CD14-positive monocyte (primary cell): ENCODE results near the gene OSBPL1A. TPM values are rescaled to one million over a fixed set of nuclear protein-coding genes. Genes with fewer than 3 reads are reported as not detected.

Source experiments
- DNase-seq, 3 donors: peaks; one replicate each; pipeline ENCODE4 v3.0.0-alpha.2; 2011 to 2022
- H2AFZ ChIP-seq: 2 replicates; pipeline ENCODE4 v1.6.0; 2012; ENCODE audit warnings: mild to moderate bottlenecking, low read depth, low read length, inconsistent platforms; ENCODE audit not compliant: insufficient read depth, poor library complexity, severe bottlenecking
- H3K27ac ChIP-seq, 2 donors: 1 replicate in 1 of 2; 2 replicates in 1 of 2; pipeline ENCODE4 v1.5.1; 2012 to 2013; ENCODE audit warnings: low read length in 2 of 2, control low read depth in 1 of 2, inconsistent platforms in 1 of 2, low read depth in 1 of 2, mild to moderate bottlenecking in 1 of 2
- H3K27me3 ChIP-seq, 2 donors: one replicate each; pipeline versions ENCODE4 v1.6.0 to v1.6.1; 2011 to 2013; ENCODE audit warnings: low read length in 2 of 2; ENCODE audit not compliant: control insufficient read depth in 2 of 2, insufficient read depth in 2 of 2
- H3K36me3 ChIP-seq, 2 donors: replicated peaks in 1 of 2; 1 replicate in 1 of 2; 2 replicates in 1 of 2; pipeline versions ENCODE4 v1.5.1 to v1.6.1; 2012 to 2013; ENCODE audit warnings: low read length in 2 of 2, control low read depth in 1 of 2, inconsistent platforms in 1 of 2, mild to moderate bottlenecking in 1 of 2; ENCODE audit not compliant: insufficient read depth in 2 of 2, control insufficient read depth in 1 of 2
- H3K4me1 ChIP-seq, 2 donors: 1 replicate in 1 of 2; 2 replicates in 1 of 2; pipeline versions ENCODE4 v1.5.1 to v1.6.1; 2012 to 2013; ENCODE audit warnings: low read length in 2 of 2, control low read depth in 1 of 2, inconsistent platforms in 1 of 2, mild to moderate bottlenecking in 1 of 2, moderate library complexity in 1 of 2; ENCODE audit not compliant: insufficient read depth in 2 of 2, control insufficient read depth in 1 of 2
- H3K4me2 ChIP-seq: replicated peaks from 2 replicates; pipeline ENCODE3; 2012; ENCODE audit warnings: low read length, moderate library complexity, mild to moderate bottlenecking; ENCODE audit not compliant: poor library complexity, severe bottlenecking; ENCODE audit errors: extremely low read depth
- H3K4me3 ChIP-seq, 3 experiments: fragments of 200-600 bp in 1 of 3; sonication (generic) in 1 of 3; replicated peaks in 1 of 3; 1 replicate in 2 of 3; 2 replicates in 1 of 3; pipeline ENCODE4 v1.5.1; 2011 to 2013; ENCODE audit warnings: low read length in 3 of 3, mild to moderate bottlenecking in 3 of 3, control low read depth in 2 of 3, low read depth in 2 of 3, inconsistent platforms in 1 of 3, moderate library complexity in 1 of 3
- H3K79me2 ChIP-seq: 2 replicates; pipeline ENCODE4 v1.6.0; 2012; ENCODE audit warnings: mild to moderate bottlenecking, control low read depth, inconsistent platforms, low read length, moderate library complexity; ENCODE audit not compliant: insufficient read depth
- H3K9ac ChIP-seq: 2 replicates; pipeline ENCODE4 v1.6.0; 2017; ENCODE audit warnings: low read length, mild to moderate bottlenecking; ENCODE audit not compliant: insufficient read depth, poor library complexity, severe bottlenecking
- H3K9me3 ChIP-seq, 2 donors: replicated peaks in 1 of 2; 1 replicate in 1 of 2; 2 replicates in 1 of 2; pipeline versions ENCODE4 v1.5.1 to v1.6.1; 2012 to 2013; ENCODE audit warnings: low read length in 2 of 2, control low read depth in 1 of 2; ENCODE audit not compliant: control insufficient read depth in 1 of 2, insufficient read depth in 1 of 2
- H4K20me1 ChIP-seq: 2 replicates; pipeline ENCODE4 v1.6.0; 2012; ENCODE audit warnings: mild to moderate bottlenecking, low read length, control low read depth, moderate library complexity; ENCODE audit not compliant: insufficient read depth
- H3K27ac Mint-ChIP-seq, 7 donors: one replicate each; pipeline ENCODE4 v1.8.0; 2020; ENCODE audit warnings: mild to moderate bottlenecking in 7 of 7, mixed read lengths in 7 of 7, moderate library complexity in 6 of 7, inconsistent platforms in 2 of 7
- H3K27me3 Mint-ChIP-seq, 3 donors: one replicate each; pipeline ENCODE4 v1.8.0; 2021 to 2022; ENCODE audit warnings: low read depth in 3 of 3, mild to moderate bottlenecking in 3 of 3, mixed read lengths in 3 of 3, moderate library complexity in 3 of 3, inconsistent platforms in 1 of 3
- H3K36me3 Mint-ChIP-seq, 2 donors: one replicate each; pipeline ENCODE4 v1.8.0; 2020; ENCODE audit warnings: mixed read lengths in 2 of 2, inconsistent platforms in 1 of 2, mild to moderate bottlenecking in 1 of 2
- H3K4me1 Mint-ChIP-seq: one replicate; pipeline ENCODE4 v1.8.0; 2020; ENCODE audit warnings: mild to moderate bottlenecking, mixed read lengths
- H3K4me3 Mint-ChIP-seq, 2 donors: one replicate each; pipeline ENCODE4 v1.8.0; 2020; ENCODE audit warnings: mild to moderate bottlenecking in 2 of 2, mixed read lengths in 2 of 2, moderate library complexity in 1 of 2
- H3K9me3 Mint-ChIP-seq, 7 donors: one replicate each; pipeline ENCODE4 v1.8.0; 2020 to 2022; ENCODE audit warnings: mixed read lengths in 7 of 7, mild to moderate bottlenecking in 6 of 7, moderate library complexity in 6 of 7, inconsistent platforms in 2 of 7
- CTCF ChIP-seq: fragments of 200-600 bp; IDR thresholded peaks from one replicate; pipeline ENCODE4 v1.8.0; 2022; ENCODE audit warnings: antibody characterized with exemption, mild to moderate bottlenecking
- WGBS: methylation state at CpG from one replicate; pipeline ENCODE4 v1.1.5; 2013; ENCODE audit warnings: missing lambda C conversion rate; ENCODE audit not compliant: insufficient coverage; 5-methylcytosine and 5-hydroxymethylcytosine counted together
- intact Hi-C, 2 donors: fragments of 100-400 bp; cut with micrococcal nuclease; formaldehyde crosslinking; loops; one replicate each; pipeline versions ENCODE4 v1.15.0 to v1.15.1; 2023
- polyA plus RNA-seq, 3 donors: library from polyadenylated mRNA; depleted of rRNA in 1 of 3; unstranded in 2 of 3; stranded (reverse) in 1 of 3; fragments of 300-500 nt in 2 of 3; fragments of >200 nt in 1 of 3; fragmentation: Illumina TruSeq in 2 of 3; gene quantifications; 1 replicate in 2 of 3; 2 replicates in 1 of 3; pipeline ENCODE4 v1.2.3, GENCODE V29; 2012 to 2021

Gene OSBPL1A
- polyA plus RNA-seq, 3 donors = 6.3 to 9.1 (median 7.1) TPM

GRCh38 chr18:24259869-24260641 lies 137.6 kb downstream of the OSBPL1A start:
- Mint-ChIP-seq H3K27me3 (peaks cover 0 to 2% (median 0%) of the 10 kb centered on the region in 3 donors), H3K4me1 (peaks cover 13% of the 10 kb centered on the region), H3K9me3 (no peaks in the 10 kb centered on the region), H3K36me3 (peaks cover 4 to 11% of the 10 kb centered on the region in 2 donors), H3K27ac (no peak overlapping the region), H3K4me3 (no peak overlapping the region)
- no peak overlapping the region for H3K4me2 ChIP-seq
- H3K27me3 ChIP-seq = no peaks in the 10 kb centered on the region
- H3K79me2 ChIP-seq = no peaks in the 10 kb centered on the region
- H3K4me3 ChIP-seq = no peak overlapping the region
- no peak for TF ChIP-seq CTCF
- no peak overlapping the region for H3K27ac ChIP-seq
- no peaks in the 10 kb centered on the region for H3K9me3 ChIP-seq
- no peak overlapping the region for H3K9ac ChIP-seq
- no peak overlapping the region for H2AFZ ChIP-seq
- 100% methylated on average over 1 of the region's 6 CpGs for WGBS
- H3K36me3 ChIP-seq = peaks cover 0 to 6% of the 10 kb centered on the region in 2 donors
- intact Hi-C loops = loop anchor here in 1 of 2 donors (5.0 kb wide), 1 partner anchor 38 kb away; no protein-coding TSS in a partner anchor
- no peaks in the 10 kb centered on the region for H4K20me1 ChIP-seq
- no peak for DNase-seq
- peaks cover 7 to 12% of the 10 kb centered on the region in 2 donors for H3K4me1 ChIP-seq

- no peak for TF ChIP-seq CTCF
- no peaks in the 10 kb centered on the region for H3K4me1 ChIP-seq
- H3K9ac ChIP-seq = no peak overlapping the region
- Mint-ChIP-seq H3K27me3 (peaks cover 0 to 2% (median 1%) of the 10 kb centered on the region in 3 donors), H3K4me1 (no peaks in the 10 kb centered on the region), H3K36me3 (peaks cover 11 to 25% of the 10 kb centered on the region in 2 donors), H3K4me3 (no peak overlapping the region), H3K9me3 (no peaks in the 10 kb centered on the region), H3K27ac (peak overlapping the region in 1 of 7 donors; percentile 3)
- intact Hi-C loops = no loop called here
- H3K9me3 ChIP-seq = no peaks in the 10 kb centered on the region
- H4K20me1 ChIP-seq = no peaks in the 10 kb centered on the region
- 100% methylated on average over 1 of the region's 1 CpG for WGBS
- H2AFZ ChIP-seq = no peak overlapping the region
- H3K36me3 ChIP-seq = peaks cover 0 to 2% of the 10 kb centered on the region in 2 donors
- H3K4me3 ChIP-seq = no peak overlapping the region
- no peak overlapping the region for H3K27ac ChIP-seq
- no peak for DNase-seq
- H3K4me2 ChIP-seq = no peak overlapping the region
- no peaks in the 10 kb centered on the region for H3K27me3 ChIP-seq
- H3K79me2 ChIP-seq = no peaks in the 10 kb centered on the region
Measured at GRCh38 chr18:24254071-24254470, 143.6 kb downstream of the OSBPL1A start.
